HG03097 (cell line): ENCODE results near the gene FSTL4.

Experiments used
- ATAC-seq: cut with Tn5 transposase; IDR thresholded peaks from one replicate; pipeline ENCODE4 v1.9.1; 2021; ENCODE audit not compliant: unreplicated experiment, low FRiP score

The FSTL4 gene

DNA sequence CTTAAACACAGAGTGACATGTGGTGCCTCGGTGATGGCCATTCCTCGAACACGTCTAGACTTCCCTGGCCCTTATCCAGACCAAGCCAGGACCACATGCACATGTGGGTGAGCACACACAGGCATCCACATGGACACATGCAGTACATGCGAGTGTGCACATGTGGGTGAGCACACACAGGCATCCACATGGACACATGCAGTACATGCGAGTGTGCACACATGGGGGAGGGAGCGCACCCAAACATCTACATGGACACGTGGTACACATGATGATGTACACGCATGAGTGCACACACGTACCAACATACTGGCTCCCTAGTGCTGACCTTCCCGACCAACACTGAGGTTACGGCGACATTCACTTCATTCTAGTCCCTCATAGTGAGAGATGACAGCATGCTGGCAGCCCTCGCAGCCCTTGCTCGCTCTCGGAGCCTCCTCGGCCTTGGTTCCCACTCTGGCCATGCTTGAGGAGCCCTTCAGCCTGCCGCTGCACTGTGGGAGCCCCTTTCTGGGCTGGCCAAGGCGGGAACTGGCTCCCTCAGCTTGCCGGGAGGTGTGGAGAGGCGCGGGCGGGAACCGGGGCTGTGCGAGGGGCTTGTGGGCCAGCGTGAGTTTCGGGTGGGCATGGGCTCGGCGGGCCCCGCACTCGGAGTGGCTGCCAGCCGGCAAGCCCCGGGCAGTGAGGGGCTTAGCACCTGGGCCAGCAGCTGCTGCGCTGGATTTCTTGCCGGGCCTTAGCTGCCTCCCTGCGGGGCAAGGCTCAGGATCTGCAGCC is 373.7 kb downstream of the FSTL4 start:
- ATAC-seq = no peak

- ATAC-seq = no peak
Measured at GRCh38 chr5:133236976-133237375, 375.4 kb downstream of the FSTL4 start.

- ATAC-seq = no peak
Measured at GRCh38 chr5:133236541-133236951, 375.8 kb downstream of the FSTL4 start.

- no peak for ATAC-seq
Measured at GRCh38 chr5:133235696-133236426, 376.5 kb downstream of the FSTL4 start.

- no peak for ATAC-seq
Measured at GRCh38 chr5:133234911-133235310, 377.4 kb downstream of the FSTL4 start.

- no peak for ATAC-seq
Measured at GRCh38 chr5:133234273-133234672, 378.1 kb downstream of the FSTL4 start.

GRCh38 chr5:133233616-133234015 is 378.7 kb downstream of the FSTL4 start:
- no peak for ATAC-seq

- ATAC-seq = no peak
Measured at GRCh38 chr5:133232911-133233310, 379.4 kb downstream of the FSTL4 start.

DNA sequence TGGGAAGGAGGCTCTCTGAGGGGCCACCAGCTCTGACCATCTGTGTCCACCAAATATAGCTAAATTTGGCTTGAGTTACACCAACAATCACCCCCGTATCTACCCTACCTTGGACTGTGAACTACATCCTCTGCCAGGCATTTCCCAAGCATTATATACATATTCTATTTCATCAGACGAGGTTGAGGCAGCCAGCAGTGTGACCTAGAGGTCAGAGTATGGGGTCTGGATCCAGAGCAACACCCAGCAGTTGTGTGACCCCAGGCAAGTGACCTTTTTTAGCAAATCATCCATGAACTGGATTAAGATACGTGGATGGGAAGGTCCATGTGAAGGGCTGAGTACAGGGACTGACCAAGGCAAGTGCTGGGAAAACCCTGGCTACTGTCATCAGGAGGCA is 379.9 kb downstream of the FSTL4 start:
- no peak for ATAC-seq

DNA sequence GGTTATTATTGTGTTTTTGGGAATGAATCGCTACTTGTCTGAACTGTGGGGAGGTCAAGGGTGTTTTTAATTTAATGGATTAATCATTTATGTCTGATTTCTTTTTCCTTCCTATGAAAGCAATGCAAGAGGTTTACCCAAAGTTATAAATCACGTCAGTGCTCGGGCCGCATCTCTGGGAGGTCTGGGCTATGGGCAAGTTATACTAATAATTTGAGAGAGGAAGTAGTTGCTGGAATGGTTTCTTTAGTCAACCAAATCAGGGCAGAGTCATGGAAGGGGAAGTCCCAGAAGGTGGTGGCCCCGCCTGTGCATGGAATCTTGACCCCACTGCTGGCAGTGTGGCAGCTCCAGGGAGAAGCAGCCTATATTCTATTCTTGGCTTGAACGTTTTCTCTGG is 380.3 kb downstream of the FSTL4 start:
- ATAC-seq = no peak

DNA sequence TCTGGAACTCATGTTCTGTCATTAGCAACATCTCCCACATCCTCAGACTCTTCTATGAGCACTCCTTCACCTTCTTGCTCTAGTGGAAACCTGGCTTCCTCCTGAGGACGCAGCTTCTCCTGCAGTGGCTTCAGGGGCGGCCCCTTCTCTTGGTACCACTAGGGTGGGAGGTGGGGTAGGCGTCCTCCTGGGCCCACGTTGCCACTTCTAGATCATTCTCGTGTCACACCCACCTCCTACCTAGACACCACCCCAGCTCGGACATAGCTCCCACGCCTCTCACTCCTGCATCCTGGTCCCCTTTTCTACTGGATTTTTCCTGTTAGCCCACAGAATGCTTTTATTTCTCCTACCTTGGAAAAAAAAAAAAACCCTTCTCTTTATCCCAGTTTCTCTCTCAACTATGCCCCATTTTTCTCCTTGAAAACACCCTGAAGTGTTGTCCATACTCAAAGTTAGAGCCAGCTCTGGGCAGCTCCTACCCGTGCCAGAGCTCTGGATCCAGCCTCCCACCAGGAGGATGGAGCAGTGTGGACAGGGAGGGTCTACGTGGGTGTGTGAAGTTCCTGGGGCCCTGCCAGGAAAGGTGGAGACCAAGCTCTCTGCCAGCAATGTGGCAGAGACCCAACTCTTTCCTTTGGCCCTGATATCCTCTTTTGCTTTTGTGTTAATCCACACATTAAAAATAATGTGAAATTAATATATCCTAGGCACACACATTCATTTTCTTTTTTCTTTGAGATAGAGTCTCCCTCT is 381.3 kb downstream of the FSTL4 start:
- ATAC-seq = no peak

DNA sequence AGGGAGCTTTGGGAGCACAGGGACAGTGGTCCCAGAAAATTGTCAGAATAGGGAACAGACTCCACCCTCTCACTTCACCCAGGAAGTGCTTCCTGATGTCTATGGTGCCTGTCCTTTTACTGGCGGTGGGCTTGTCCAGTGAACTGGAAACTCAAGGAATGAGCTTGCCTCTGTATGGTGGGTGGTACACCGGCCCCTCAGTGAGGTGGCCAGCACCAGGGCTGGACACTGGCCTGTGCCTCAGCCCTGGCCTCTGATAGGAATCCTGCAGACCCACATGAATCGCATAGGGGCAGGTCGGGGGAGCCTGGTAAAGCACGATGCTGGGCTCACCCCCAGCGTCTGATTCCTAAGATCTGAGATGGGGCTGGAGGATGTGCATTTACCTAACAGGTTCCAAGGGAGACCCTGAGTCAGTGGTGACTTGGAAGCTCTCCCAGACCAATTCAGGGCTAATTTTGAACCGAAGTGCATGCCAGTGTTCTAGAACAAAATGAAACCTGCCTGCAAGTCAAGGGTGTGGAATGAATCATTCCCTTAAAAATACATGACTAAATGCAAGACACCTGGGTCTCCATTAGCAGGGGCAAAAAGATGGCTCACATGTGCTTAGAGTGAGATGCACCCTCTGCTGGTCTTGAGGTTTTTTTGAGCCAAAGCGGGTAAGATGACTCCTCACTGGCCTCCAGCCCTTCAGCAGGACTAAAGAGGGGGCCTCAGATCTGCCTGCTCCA is 382.2 kb downstream of the FSTL4 start:
- no peak for ATAC-seq

DNA sequence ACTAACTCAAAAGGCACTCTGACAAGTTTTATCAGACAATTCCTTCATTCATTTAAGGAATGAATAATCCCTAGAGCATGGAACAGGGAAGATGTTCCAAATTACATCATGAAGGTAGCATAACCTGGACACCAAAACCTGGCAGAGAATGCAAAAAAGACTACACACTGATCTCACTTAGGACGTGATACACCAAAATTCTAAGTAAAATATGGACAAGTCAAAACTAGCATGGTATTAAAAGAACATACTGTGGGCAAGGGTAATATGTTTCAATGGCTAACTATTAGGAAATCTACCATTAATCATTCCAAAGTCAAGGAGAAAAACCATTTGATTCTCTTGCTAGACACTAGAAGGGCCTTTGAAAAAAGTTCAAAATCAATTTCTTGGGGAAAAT is 384.0 kb downstream of the FSTL4 start:
- ATAC-seq = no peak

GRCh38 chr5:133227897-133228296 is 384.4 kb downstream of the FSTL4 start:
- ATAC-seq = no peak

DNA sequence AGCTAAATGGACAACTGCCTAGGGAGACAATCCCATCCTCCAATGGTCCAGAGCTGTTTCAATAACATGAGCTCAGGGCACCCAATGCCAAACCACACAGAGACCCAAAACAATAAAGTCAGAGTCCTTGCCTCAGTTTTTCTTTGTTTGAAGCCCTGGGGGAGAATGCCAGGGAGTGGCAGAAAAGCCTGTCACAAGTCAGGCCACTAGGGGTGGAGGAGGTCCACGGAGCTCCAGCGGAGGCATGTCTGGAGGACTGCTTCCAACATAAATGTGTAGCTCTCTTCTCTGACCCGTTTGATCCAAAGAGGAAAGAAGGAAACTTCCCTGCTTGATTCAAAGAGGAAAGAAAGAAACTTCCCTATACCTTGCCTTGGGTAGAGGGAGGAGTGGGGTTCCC is 385.3 kb downstream of the FSTL4 start:
- no peak for ATAC-seq

DNA sequence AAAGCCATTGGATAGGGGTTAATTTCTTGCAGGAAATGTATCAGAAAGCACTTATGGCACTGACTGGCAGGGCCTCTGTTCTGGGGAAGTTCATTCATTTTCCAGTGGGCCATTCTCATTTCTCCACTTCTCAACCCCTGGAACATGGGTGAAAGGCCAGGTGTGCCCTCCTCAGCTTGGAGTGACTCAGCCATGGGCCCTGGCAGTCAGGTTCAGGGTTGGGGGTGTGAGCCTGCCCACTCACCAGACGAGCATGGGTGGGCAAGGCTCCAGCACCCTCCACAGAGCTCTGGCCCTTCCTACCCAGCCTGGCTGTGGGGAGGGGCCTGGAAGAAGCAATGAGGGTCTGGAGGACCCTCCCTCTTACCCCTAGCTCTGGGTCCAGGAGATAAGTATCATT is 386.2 kb downstream of the FSTL4 start:
- ATAC-seq = no peak

- ATAC-seq = no peak
Measured at GRCh38 chr5:133225671-133226152, 386.6 kb downstream of the FSTL4 start.

- ATAC-seq = no peak
Measured at GRCh38 chr5:133222979-133223378, 389.4 kb downstream of the FSTL4 start.

DNA sequence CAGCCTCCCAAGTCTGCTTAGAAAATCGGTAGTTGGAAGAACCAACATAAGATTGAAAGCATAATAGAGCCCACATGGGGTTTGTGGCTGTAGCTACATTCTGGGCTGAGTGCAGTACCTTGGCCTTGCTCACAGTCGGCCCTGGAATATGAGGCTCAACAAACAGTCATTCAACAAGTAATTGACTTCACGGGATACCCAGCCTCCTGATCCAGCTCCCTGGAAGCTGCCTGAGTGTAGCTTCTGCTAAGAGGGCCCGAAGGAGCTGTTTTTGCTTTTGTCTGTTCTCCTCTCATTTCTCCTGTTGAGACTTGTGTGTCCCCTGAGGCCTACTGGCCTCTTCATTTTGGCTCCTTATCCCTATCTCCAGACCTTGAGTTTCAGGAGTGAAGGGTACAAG is 389.8 kb downstream of the FSTL4 start:
- ATAC-seq = no peak

GRCh38 chr5:133222040-133222439 is 390.3 kb downstream of the FSTL4 start:
- no peak for ATAC-seq
